Trophoblast cell (in vitro differentiated cells and primary cell): ENCODE data around the gene IQSEC3.

Source experiments
- DNase-seq, 2 donors: peaks; one replicate each; pipeline ENCODE4 v3.0.0-alpha.2; 2016
- H2AFZ ChIP-seq: 2 replicates; pipeline ENCODE4 v1.6.1; 2013; ENCODE audit warnings: low read length, moderate library complexity, mild to moderate bottlenecking; ENCODE audit not compliant: insufficient read depth, poor library complexity
- H2AK5ac ChIP-seq: 2 replicates; pipeline ENCODE4 v1.6.1; 2013; ENCODE audit warnings: mild to moderate bottlenecking, low read length
- H2BK120ac ChIP-seq: 2 replicates; pipeline ENCODE4 v1.6.1; 2013; ENCODE audit warnings: low read length, mild to moderate bottlenecking, moderate library complexity; ENCODE audit not compliant: insufficient read depth, poor library complexity
- H2BK12ac ChIP-seq: 2 replicates; pipeline ENCODE4 v1.6.1; 2013; ENCODE audit warnings: mild to moderate bottlenecking, low read length, moderate library complexity
- H2BK5ac ChIP-seq: 2 replicates; pipeline ENCODE4 v1.6.1; 2013; ENCODE audit warnings: low read length, low read depth, moderate library complexity, mild to moderate bottlenecking; ENCODE audit not compliant: poor library complexity
- H3K14ac ChIP-seq: 2 replicates; pipeline ENCODE4 v1.6.1; 2013; ENCODE audit warnings: mild to moderate bottlenecking, low read length
- H3K18ac ChIP-seq: 2 replicates; pipeline ENCODE4 v1.6.1; 2013; ENCODE audit warnings: mild to moderate bottlenecking, low read length
- H3K23ac ChIP-seq: 2 replicates; pipeline ENCODE4 v1.6.1; 2013; ENCODE audit warnings: low read length
- H3K27ac ChIP-seq: 2 replicates; pipeline ENCODE4 v1.5.1; 2013; ENCODE audit warnings: low read depth, mild to moderate bottlenecking, inconsistent platforms, low read length, moderate library complexity
- H3K27me3 ChIP-seq: 2 replicates; pipeline ENCODE4 v1.6.1; 2013; ENCODE audit warnings: inconsistent platforms, mild to moderate bottlenecking, low read length, moderate library complexity; ENCODE audit not compliant: insufficient read depth
- H3K36me3 ChIP-seq, 2 experiments: 1 replicate in 1 of 2; 2 replicates in 1 of 2; pipeline ENCODE4 v1.6.1; 2013; ENCODE audit warnings: low read length in 2 of 2, mild to moderate bottlenecking in 2 of 2, moderate library complexity in 1 of 2; ENCODE audit not compliant: insufficient read depth in 2 of 2, control insufficient read depth in 1 of 2
- H3K4ac ChIP-seq: 2 replicates; pipeline ENCODE4 v1.6.1; 2013; ENCODE audit warnings: low read depth, mild to moderate bottlenecking, low read length, moderate library complexity
- H3K4me1 ChIP-seq, 2 experiments: 1 replicate in 1 of 2; 2 replicates in 1 of 2; pipeline ENCODE4 v1.6.1; 2013; ENCODE audit warnings: low read length in 2 of 2, mild to moderate bottlenecking in 2 of 2, moderate library complexity in 1 of 2; ENCODE audit not compliant: insufficient read depth in 2 of 2, control insufficient read depth in 1 of 2
- H3K4me2 ChIP-seq: 2 replicates; pipeline ENCODE4 v1.6.1; 2013; ENCODE audit warnings: inconsistent platforms, mild to moderate bottlenecking, low read length, moderate library complexity
- H3K4me3 ChIP-seq: 2 replicates; pipeline ENCODE4 v1.5.1; 2013; ENCODE audit warnings: mild to moderate bottlenecking, low read depth, low read length, inconsistent platforms
- H3K79me1 ChIP-seq: one replicate; pipeline ENCODE4 v1.6.1; 2013; ENCODE audit warnings: low read length
- H3K79me2 ChIP-seq: 2 replicates; pipeline ENCODE4 v1.6.1; 2013; ENCODE audit warnings: low read length, mild to moderate bottlenecking; ENCODE audit not compliant: control insufficient read depth, insufficient read depth, poor library complexity
- H3K9ac ChIP-seq: 2 replicates; pipeline ENCODE4 v1.6.1; 2013; ENCODE audit warnings: mild to moderate bottlenecking, low read length
- H3K9me3 ChIP-seq: 2 replicates; pipeline ENCODE4 v1.6.1; 2013; ENCODE audit warnings: low read depth, mild to moderate bottlenecking, control low read depth, inconsistent platforms, low read length; ENCODE audit not compliant: insufficient read depth
- H4K12ac ChIP-seq: 2 replicates; pipeline ENCODE4 v1.6.1; 2013; ENCODE audit warnings: low read depth, mild to moderate bottlenecking, low read length, moderate library complexity
- H4K8ac ChIP-seq: 2 replicates; pipeline ENCODE4 v1.6.1; 2013; ENCODE audit warnings: low read depth, mild to moderate bottlenecking, low read length, moderate library complexity
- H4K91ac ChIP-seq: one replicate; pipeline ENCODE4 v1.6.1; 2013; ENCODE audit warnings: low read depth, mild to moderate bottlenecking, low read length, moderate library complexity
- WGBS: extraction: QIAGEN DNeasy Blood & Tissue Kit; methylation state at CpG from one replicate; pipeline ENCODE4 v1.1.7; 2013; ENCODE audit warnings: missing lambda C conversion rate; ENCODE audit not compliant: insufficient read length, insufficient coverage; ENCODE audit errors: extremely low coverage; 5-methylcytosine and 5-hydroxymethylcytosine counted together

IQSEC3 gene

GRCh38 chr12:177980-178828 lies 111.6 kb downstream of the IQSEC3 start:
- H2BK5ac ChIP-seq: no peak overlapping the region
- H3K27me3 ChIP-seq: no peaks in the 10 kb centered on the region
- H3K4me2 ChIP-seq: no peak overlapping the region
- H3K14ac ChIP-seq: no peak overlapping the region
- H3K4me1 ChIP-seq: peaks cover 9 to 29% of the 10 kb centered on the region in 2 experiments
- H3K79me2 ChIP-seq: no peaks in the 10 kb centered on the region
- no peak overlapping the region for H2AFZ ChIP-seq
- H3K4me3 ChIP-seq: no peak overlapping the region
- no peak overlapping the region for H4K8ac ChIP-seq
- no peaks in the 10 kb centered on the region for H3K36me3 ChIP-seq
- H3K18ac ChIP-seq: no peak overlapping the region
- no peaks in the 10 kb centered on the region for H3K9me3 ChIP-seq
- no peak for DNase-seq
- peak overlapping the region; percentile 7 for H4K91ac ChIP-seq
- H3K4ac ChIP-seq: no peak overlapping the region
- no peak overlapping the region for H3K9ac ChIP-seq
- no peak overlapping the region for H4K12ac ChIP-seq
- H2BK120ac ChIP-seq: no peak overlapping the region
- H3K27ac ChIP-seq: no peak overlapping the region
- WGBS: no CpG with 5 or more reads among the region's 20 CpGs
- no peak overlapping the region for H3K23ac ChIP-seq
- H2AK5ac ChIP-seq: no peak overlapping the region
- H2BK12ac ChIP-seq: no peak overlapping the region
- H3K79me1 ChIP-seq: peaks cover 2% of the 10 kb centered on the region

DNA sequence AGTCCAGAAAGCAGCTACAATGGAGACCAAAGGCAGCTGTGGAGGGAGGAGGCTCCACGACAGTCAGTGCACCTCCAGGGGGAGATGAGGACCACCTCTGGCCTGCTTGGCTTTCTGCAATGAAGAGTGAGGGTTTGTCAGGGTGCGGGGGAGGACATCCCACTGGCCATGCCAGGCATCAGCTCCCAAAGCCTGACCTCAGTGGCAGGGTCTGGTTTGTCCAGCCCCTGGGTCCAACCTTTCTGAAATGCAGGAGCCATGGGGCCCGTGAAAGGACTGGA lies 112.2 kb downstream of the IQSEC3 start:
- Histone ChIP-seq H4K91ac (no peak overlapping the region), H3K4me1 (peaks cover 9 to 29% of the 10 kb centered on the region in 2 experiments), H3K14ac (no peak overlapping the region), H3K9ac (no peak overlapping the region), H3K27ac (no peak overlapping the region), H3K4me3 (no peak overlapping the region), H3K9me3 (no peaks in the 10 kb centered on the region), H3K18ac (no peak overlapping the region), H3K79me1 (peaks cover 2% of the 10 kb centered on the region), H2BK12ac (no peak overlapping the region), H2BK120ac (no peak overlapping the region), H2BK5ac (no peak overlapping the region), H2AK5ac (no peak overlapping the region), H3K27me3 (no peaks in the 10 kb centered on the region), H3K23ac (no peak overlapping the region), H2AFZ (no peak overlapping the region), H3K36me3 (no peaks in the 10 kb centered on the region), H3K79me2 (no peaks in the 10 kb centered on the region), H3K4me2 (no peak overlapping the region), H3K4ac (no peak overlapping the region), H4K8ac (no peak overlapping the region), H4K12ac (no peak overlapping the region)
- no peak for DNase-seq
- no CpG with 5 or more reads among the region's 3 CpGs for WGBS

GRCh38 chr12:179131-179884 lies 112.7 kb downstream of the IQSEC3 start:
- no peak overlapping the region for H2AK5ac ChIP-seq
- no peak overlapping the region for H4K12ac ChIP-seq
- H2BK5ac ChIP-seq: no peak overlapping the region
- no peak overlapping the region for H2BK12ac ChIP-seq
- H3K27ac ChIP-seq: no peak overlapping the region
- H3K18ac ChIP-seq: no peak overlapping the region
- no peak overlapping the region for H3K4me3 ChIP-seq
- no peak overlapping the region for H4K91ac ChIP-seq
- H2AFZ ChIP-seq: no peak overlapping the region
- no peaks in the 10 kb centered on the region for H3K9me3 ChIP-seq
- H3K27me3 ChIP-seq: no peaks in the 10 kb centered on the region
- no peaks in the 10 kb centered on the region for H3K79me2 ChIP-seq
- H3K79me1 ChIP-seq: peaks cover 2% of the 10 kb centered on the region
- no peak overlapping the region for H3K14ac ChIP-seq
- H4K8ac ChIP-seq: no peak overlapping the region
- no peak overlapping the region for H3K4me2 ChIP-seq
- no CpG with 5 or more reads among the region's 11 CpGs for WGBS
- no peak overlapping the region for H3K9ac ChIP-seq
- peaks cover 9 to 29% of the 10 kb centered on the region in 2 experiments for H3K4me1 ChIP-seq
- no peak overlapping the region for H3K4ac ChIP-seq
- H3K36me3 ChIP-seq: no peaks in the 10 kb centered on the region
- DNase-seq: no peak
- no peak overlapping the region for H3K23ac ChIP-seq
- H2BK120ac ChIP-seq: no peak overlapping the region

- Histone ChIP-seq H4K8ac (no peak overlapping the region), H3K14ac (no peak overlapping the region), H3K4me2 (no peak overlapping the region), H3K9ac (no peak overlapping the region), H2AK5ac (no peak overlapping the region), H3K27ac (no peak overlapping the region), H2BK120ac (no peak overlapping the region), H3K4ac (no peak overlapping the region), H3K4me1 (peaks cover 9 to 29% of the 10 kb centered on the region in 2 experiments), H3K23ac (no peak overlapping the region), H3K18ac (no peak overlapping the region), H2BK5ac (no peak overlapping the region), H3K36me3 (no peaks in the 10 kb centered on the region), H3K9me3 (no peaks in the 10 kb centered on the region), H3K79me1 (peaks cover 2% of the 10 kb centered on the region), H2AFZ (no peak overlapping the region), H3K79me2 (no peaks in the 10 kb centered on the region), H2BK12ac (no peak overlapping the region), H3K27me3 (no peaks in the 10 kb centered on the region), H3K4me3 (no peak overlapping the region), H4K12ac (no peak overlapping the region), H4K91ac (no peak overlapping the region)
- no CpG with 5 or more reads among the region's 5 CpGs for WGBS
- DNase-seq: no peak
These were observed 113.3 kb downstream of the IQSEC3 start for GRCh38 chr12:179885-180284.
